IMR-90 (cell line): ENCODE measurements around the gene DCDC2. TPM values are rescaled to one million over a fixed set of nuclear protein-coding genes. Genes with fewer than 3 reads are reported as not detected.

Experiments
- ATAC-seq: fragments of 200-7000 bp; cut with Tn5 transposase; 2 replicates; pipeline ENCODE4 v1.9.1; 2020; ENCODE audit warnings: low read depth, mild to moderate bottlenecking, moderate library complexity
- BruUV-seq: library from RNA; stranded (reverse); fragments of 400-500 nt; replicated peaks from 2 replicates; lab custom pipeline; 2021; lab: Mats Ljungman, UMichigan
- CTCF ChIA-PET: fragments of 300-600 bp; formaldehyde crosslinking; extraction: SDS; loops from one replicate; lab custom pipeline; 2021; ENCODE audit warnings: antibody characterized with exemption; lab: Yijun Ruan, JAX
- POLR2A ChIA-PET: fragments of 300-600 bp; sonication (Branson Sonifier 250); formaldehyde crosslinking; loops from one replicate; lab custom pipeline; 2022; ENCODE audit warnings: antibody characterized with exemption; ENCODE audit not compliant: unreplicated experiment; lab: Charles Lee
- DNase-seq: peaks from one replicate; pipeline ENCODE4 v3.0.0; 2013
- H2AFZ ChIP-seq: replicated peaks from 2 replicates; pipeline ENCODE3; 2013; ENCODE audit warnings: low read length, mild to moderate bottlenecking; ENCODE audit not compliant: poor library complexity
- H2AK5ac ChIP-seq: 2 replicates; pipeline ENCODE4 v1.6.1; 2013; ENCODE audit warnings: low read depth, low read length, inconsistent platforms
- H2AK9ac ChIP-seq: replicated peaks from 2 replicates; pipeline ENCODE3; 2013; ENCODE audit warnings: mild to moderate bottlenecking, low read depth, low read length, moderate library complexity; ENCODE audit not compliant: poor library complexity
- H2BK120ac ChIP-seq: 2 replicates; pipeline ENCODE4 v1.6.1; 2013; ENCODE audit warnings: low read depth, low read length, inconsistent platforms
- H2BK15ac ChIP-seq: 3 replicates; pipeline ENCODE4 v1.6.1; 2013; ENCODE audit warnings: low read depth, low read length, inconsistent platforms
- H2BK20ac ChIP-seq: 2 replicates; pipeline ENCODE4 v1.6.1; 2013; ENCODE audit warnings: low read depth, mild to moderate bottlenecking, inconsistent platforms, low read length, moderate library complexity
- H2BK5ac ChIP-seq: 2 replicates; pipeline ENCODE4 v1.6.1; 2013; ENCODE audit warnings: mild to moderate bottlenecking, low read depth, low read length, inconsistent platforms; ENCODE audit not compliant: poor library complexity, severe bottlenecking
- H3K14ac ChIP-seq: replicated peaks from 2 replicates; pipeline ENCODE4 v1.6.1; 2013; ENCODE audit warnings: low read depth, low read length, inconsistent platforms
- H3K18ac ChIP-seq: 2 replicates; pipeline ENCODE4 v1.6.1; 2013; ENCODE audit warnings: low read depth, low read length, control low read depth
- H3K23ac ChIP-seq: 2 replicates; pipeline ENCODE4 v1.6.1; 2013; ENCODE audit warnings: low read depth, low read length, inconsistent platforms
- H3K27ac ChIP-seq: 2 replicates; pipeline ENCODE4 v1.5.1; 2013; ENCODE audit warnings: mild to moderate bottlenecking, control low read depth, low read length; ENCODE audit not compliant: insufficient read depth
- H3K27me3 ChIP-seq: 2 replicates; pipeline ENCODE4 v1.6.1; 2013; ENCODE audit warnings: low read length; ENCODE audit not compliant: control insufficient read depth, insufficient read depth
- H3K36me3 ChIP-seq: 2 replicates; pipeline ENCODE4 v1.6.1; 2013; ENCODE audit warnings: low read length, mixed read lengths; ENCODE audit not compliant: control insufficient read depth, insufficient read depth
- H3K4ac ChIP-seq: 2 replicates; pipeline ENCODE4 v1.6.1; 2013; ENCODE audit warnings: low read depth, low read length, inconsistent platforms
- H3K4me1 ChIP-seq: 2 replicates; pipeline ENCODE4 v1.6.1; 2013; ENCODE audit warnings: low read length, mixed read lengths; ENCODE audit not compliant: control insufficient read depth, insufficient read depth
- H3K4me2 ChIP-seq: 2 replicates; pipeline ENCODE4 v1.6.1; 2013; ENCODE audit warnings: low read depth, mild to moderate bottlenecking, control low read depth, low read length, moderate library complexity
- H3K4me3 ChIP-seq: 2 replicates; pipeline ENCODE4 v1.5.1; 2013; ENCODE audit warnings: low read depth, mild to moderate bottlenecking, control low read depth, low read length, moderate library complexity; ENCODE audit not compliant: insufficient read depth
- H3K56ac ChIP-seq: 2 replicates; pipeline ENCODE4 v1.6.1; 2013; ENCODE audit warnings: low read length, inconsistent platforms; ENCODE audit not compliant: insufficient read depth; ENCODE audit errors: extremely low read depth
- H3K79me1 ChIP-seq, 2 experiments: 2 replicates each; pipeline ENCODE4 v1.6.1; 2013; ENCODE audit warnings: low read length in 2 of 2, inconsistent platforms in 1 of 2, low read depth in 1 of 2
- H3K9ac ChIP-seq: 2 replicates; pipeline ENCODE4 v1.6.1; 2013; ENCODE audit warnings: low read depth, low read length, control low read depth
- H3K9me1 ChIP-seq: 2 replicates; pipeline ENCODE4 v1.6.1; 2013; ENCODE audit warnings: low read length, inconsistent platforms; ENCODE audit not compliant: insufficient read depth
- H3K9me3 ChIP-seq: 2 replicates; pipeline ENCODE4 v1.6.1; 2013; ENCODE audit warnings: low read length; ENCODE audit not compliant: control insufficient read depth, insufficient read depth
- H4K20me1 ChIP-seq: 2 replicates; pipeline ENCODE4 v1.6.1; 2013; ENCODE audit warnings: low read length, inconsistent platforms; ENCODE audit not compliant: insufficient read depth
- H4K5ac ChIP-seq: 2 replicates; pipeline ENCODE4 v1.6.1; 2013; ENCODE audit warnings: mild to moderate bottlenecking, low read depth, low read length, control low read depth
- H4K8ac ChIP-seq, 2 experiments: 2 replicates each; pipeline ENCODE4 v1.6.1; 2013; ENCODE audit warnings: low read depth in 2 of 2, low read length in 2 of 2, control low read depth in 1 of 2, inconsistent platforms in 1 of 2
- H4K91ac ChIP-seq: 2 replicates; pipeline ENCODE4 v1.6.1; 2013; ENCODE audit warnings: low read depth, low read length, inconsistent platforms; ENCODE audit not compliant: insufficient read depth
- FOS ChIP-seq: fragments of 150-350 bp; IDR thresholded peaks from 2 replicates; pipeline ENCODE4 v1.6.1; 2016; ENCODE audit warnings: low read depth, low read length
- MXI1 ChIP-seq: IDR thresholded peaks from 2 replicates; pipeline ENCODE4 v1.6.1; 2012; ENCODE audit warnings: low read depth, mild to moderate bottlenecking, low read length, moderate library complexity, borderline replicate concordance
- RCOR1 ChIP-seq: IDR thresholded peaks from 2 replicates; pipeline ENCODE4 v1.6.1; 2012; ENCODE audit warnings: mild to moderate bottlenecking, low read length, improper control_type of control experiment; ENCODE audit not compliant: insufficient replicate concordance
- RFX5 ChIP-seq: IDR thresholded peaks from 2 replicates; pipeline ENCODE4 v1.8.0; 2012; ENCODE audit warnings: low read depth, mild to moderate bottlenecking, low read length, moderate library complexity
- SMC3 ChIP-seq: fragments of 150-350 bp; IDR thresholded peaks from 2 replicates; pipeline ENCODE4 v1.6.1; 2016; ENCODE audit warnings: low read depth, mild to moderate bottlenecking, antibody characterized with exemption, low read length, moderate library complexity
- WGBS, 2 experiments: methylation state at CpG; one replicate each; pipeline versions ENCODE4 v1.1.5 to v1.1.7; 2013; ENCODE audit warnings: missing lambda C conversion rate in 2 of 2; ENCODE audit not compliant: insufficient read length in 1 of 2; ENCODE audit errors: extremely low coverage in 2 of 2; 5-methylcytosine and 5-hydroxymethylcytosine counted together
- dilution Hi-C: fragments of 300-500 bp; cut with HindIII; formaldehyde crosslinking; loops from one replicate; pipeline ENCODE4 v1.14.3; 2018; ENCODE audit warnings: low sequenced_read_pairs; ENCODE audit not compliant: unreplicated experiment
- in situ Hi-C: fragments of 300-500 bp; cut with MboI; formaldehyde crosslinking; loops from 3 replicates; pipeline ENCODE4 v1.14.3; 2019; ENCODE audit warnings: low sequenced_read_pairs, inconsistent platforms, mixed read lengths
- intact Hi-C: fragments of 100-400 bp; cut with micrococcal nuclease; formaldehyde crosslinking; loops from 2 replicates; pipeline ENCODE4 v1.10.0; 2022
- polyA plus RNA-seq, 3 experiments: library from polyadenylated mRNA; depleted of rRNA; stranded (reverse); fragments of >200 nt; gene quantifications; 2 replicates each; pipeline ENCODE4 v1.2.3, GENCODE V29; 2012; ENCODE audit warnings: low replicate concordance in 1 of 3
- total RNA-seq: library from RNA; depleted of rRNA; stranded (reverse); fragments of >200 nt; gene quantifications from 2 replicates; pipeline ENCODE4 v1.2.3, GENCODE V29; 2012
- TF ChIP-seq, protein P1 (sequence below): fragments of 150-350 bp; IDR thresholded peaks from 2 replicates; pipeline ENCODE4 v1.6.1; 2016; ENCODE audit warnings: low read depth, mild to moderate bottlenecking, low read length, moderate library complexity, borderline replicate concordance
- TF ChIP-seq, protein P2 (sequence below): conservative IDR thresholded peaks from 2 replicates; pipeline ENCODE4 v1.5.1; 2012; ENCODE audit warnings: mild to moderate bottlenecking, low read depth, low read length, improper control_type of control experiment

The DCDC2 gene
- total and polyA plus RNA-seq, 2 of the 4 experiments (the other 2 are of a cell fraction), result not detected

DNA sequence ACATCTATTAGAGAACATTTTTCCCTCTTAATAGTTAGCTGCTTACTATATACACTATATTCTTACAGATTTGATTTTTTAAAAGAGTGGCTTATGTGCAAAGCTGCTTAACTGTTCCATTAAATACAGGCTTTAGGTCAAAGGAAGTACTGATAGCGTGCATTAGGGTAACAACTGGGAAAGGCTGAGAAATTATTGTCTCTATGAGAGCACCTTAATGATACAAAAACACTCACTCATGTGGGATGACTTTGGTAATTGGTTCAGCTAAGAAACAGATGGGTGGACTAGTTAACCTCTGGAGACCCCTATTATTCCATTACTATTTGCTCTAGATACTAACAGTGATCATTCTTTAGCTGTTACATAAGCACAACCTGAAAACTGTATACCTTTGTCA, 4.0 kb downstream of the DCDC2 start:
- DNase-seq (no peak), ATAC-seq (no peak)
- H3K9me1 ChIP-seq, result no peaks in the 10 kb centered on the region
- no peak overlapping the region for H2BK20ac ChIP-seq
- peaks cover 18% of the 10 kb centered on the region for H3K27me3 ChIP-seq
- peaks cover 4% of the 10 kb centered on the region; the same call in 1 of the 2 replicates for H3K4me1 ChIP-seq
- no peak overlapping the region for H2AK9ac ChIP-seq
- TF ChIP-seq, protein P1, sequence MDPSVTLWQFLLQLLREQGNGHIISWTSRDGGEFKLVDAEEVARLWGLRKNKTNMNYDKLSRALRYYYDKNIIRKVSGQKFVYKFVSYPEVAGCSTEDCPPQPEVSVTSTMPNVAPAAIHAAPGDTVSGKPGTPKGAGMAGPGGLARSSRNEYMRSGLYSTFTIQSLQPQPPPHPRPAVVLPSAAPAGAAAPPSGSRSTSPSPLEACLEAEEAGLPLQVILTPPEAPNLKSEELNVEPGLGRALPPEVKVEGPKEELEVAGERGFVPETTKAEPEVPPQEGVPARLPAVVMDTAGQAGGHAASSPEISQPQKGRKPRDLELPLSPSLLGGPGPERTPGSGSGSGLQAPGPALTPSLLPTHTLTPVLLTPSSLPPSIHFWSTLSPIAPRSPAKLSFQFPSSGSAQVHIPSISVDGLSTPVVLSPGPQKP, result no peak
- TF ChIP-seq MXI1 (no peak), RFX5 (no peak), SMC3 (no peak), RCOR1 (no peak), FOS (no peak)
- TF ChIP-seq, protein P2, sequence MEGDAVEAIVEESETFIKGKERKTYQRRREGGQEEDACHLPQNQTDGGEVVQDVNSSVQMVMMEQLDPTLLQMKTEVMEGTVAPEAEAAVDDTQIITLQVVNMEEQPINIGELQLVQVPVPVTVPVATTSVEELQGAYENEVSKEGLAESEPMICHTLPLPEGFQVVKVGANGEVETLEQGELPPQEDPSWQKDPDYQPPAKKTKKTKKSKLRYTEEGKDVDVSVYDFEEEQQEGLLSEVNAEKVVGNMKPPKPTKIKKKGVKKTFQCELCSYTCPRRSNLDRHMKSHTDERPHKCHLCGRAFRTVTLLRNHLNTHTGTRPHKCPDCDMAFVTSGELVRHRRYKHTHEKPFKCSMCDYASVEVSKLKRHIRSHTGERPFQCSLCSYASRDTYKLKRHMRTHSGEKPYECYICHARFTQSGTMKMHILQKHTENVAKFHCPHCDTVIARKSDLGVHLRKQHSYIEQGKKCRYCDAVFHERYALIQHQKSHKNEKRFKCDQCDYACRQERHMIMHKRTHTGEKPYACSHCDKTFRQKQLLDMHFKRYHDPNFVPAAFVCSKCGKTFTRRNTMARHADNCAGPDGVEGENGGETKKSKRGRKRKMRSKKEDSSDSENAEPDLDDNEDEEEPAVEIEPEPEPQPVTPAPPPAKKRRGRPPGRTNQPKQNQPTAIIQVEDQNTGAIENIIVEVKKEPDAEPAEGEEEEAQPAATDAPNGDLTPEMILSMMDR, result no peak
- H4K20me1 ChIP-seq, result no peaks in the 10 kb centered on the region
- H3K4me2 ChIP-seq, result no peak overlapping the region
- dilution Hi-C loops, result no loop called here
- no peak overlapping the region for H3K4ac ChIP-seq
- CTCF ChIA-PET, result no interaction called here
- H3K14ac ChIP-seq, result no peak overlapping the region
- POLR2A ChIA-PET, result no interaction called here
- H2BK15ac ChIP-seq, result no peak overlapping the region
- H3K9me3 ChIP-seq, result no peaks in the 10 kb centered on the region
- intact Hi-C loops, result no loop called here
- H3K9ac ChIP-seq, result no peak overlapping the region
- WGBS, 2 experiments, result no CpG with 5 or more reads among the region's 1 CpG
- no peak overlapping the region for H2AFZ ChIP-seq
- no peak overlapping the region for H2BK5ac ChIP-seq
- H2AK5ac ChIP-seq, result no peak overlapping the region
- no peak overlapping the region for H4K8ac ChIP-seq
- H4K91ac ChIP-seq, result no peak overlapping the region
- no peak overlapping the region for H3K27ac ChIP-seq
- in situ Hi-C loops, result no loop called here
- no peak overlapping the region for H2BK120ac ChIP-seq
- H4K5ac ChIP-seq, result no peak overlapping the region
- no peak overlapping the region for H3K23ac ChIP-seq
- BruUV-seq, result no TSS peak
- H3K56ac ChIP-seq, result no peak overlapping the region
- no peak overlapping the region for H3K4me3 ChIP-seq
- no peaks in the 10 kb centered on the region for H3K79me1 ChIP-seq
- H3K18ac ChIP-seq, result no peak overlapping the region
- H3K36me3 ChIP-seq, result no peaks in the 10 kb centered on the region
